Fibroblast of lung (primary cell): ENCODE data around the gene DRD2.

Experiments used
- EZH2 ChIP-seq: IDR thresholded peaks from 2 replicates; pipeline ENCODE4 v1.5.1; 2012; ENCODE audit warnings: low read length, control low read depth, mild to moderate bottlenecking; ENCODE audit errors: missing control alignments
- TF ChIP-seq, protein P1 (sequence below), 2 donors: IDR thresholded peaks in 1 of 2; conservative IDR thresholded peaks in 1 of 2; 1 replicate in 1 of 2; 2 replicates in 1 of 2; pipeline ENCODE4 v1.5.1; 2011 to 2012; ENCODE audit warnings: low read length in 2 of 2, control low read depth in 1 of 2, inconsistent platforms in 1 of 2, low read depth in 1 of 2, mild to moderate bottlenecking in 1 of 2

DNA sequence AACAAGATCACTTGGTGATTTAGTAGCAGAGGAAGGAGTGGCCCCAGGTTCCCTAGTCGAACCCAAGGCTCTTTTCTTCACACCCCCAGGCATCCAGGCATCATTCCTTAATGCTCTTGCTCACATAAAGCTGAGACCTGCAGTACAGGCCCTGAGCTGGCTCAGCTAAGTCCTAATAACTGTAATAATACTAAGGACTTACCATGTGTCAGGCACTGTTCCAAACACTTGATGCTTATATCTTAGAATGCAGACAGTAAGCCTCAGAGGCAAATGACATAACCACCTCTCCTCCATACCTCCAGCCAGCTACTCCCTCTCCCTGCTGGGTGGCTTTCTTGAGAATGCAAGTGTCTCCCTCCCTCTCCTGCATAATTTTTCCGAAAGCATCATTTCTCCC, 54.4 kb downstream of the DRD2 start:
- TF ChIP-seq, protein P1, sequence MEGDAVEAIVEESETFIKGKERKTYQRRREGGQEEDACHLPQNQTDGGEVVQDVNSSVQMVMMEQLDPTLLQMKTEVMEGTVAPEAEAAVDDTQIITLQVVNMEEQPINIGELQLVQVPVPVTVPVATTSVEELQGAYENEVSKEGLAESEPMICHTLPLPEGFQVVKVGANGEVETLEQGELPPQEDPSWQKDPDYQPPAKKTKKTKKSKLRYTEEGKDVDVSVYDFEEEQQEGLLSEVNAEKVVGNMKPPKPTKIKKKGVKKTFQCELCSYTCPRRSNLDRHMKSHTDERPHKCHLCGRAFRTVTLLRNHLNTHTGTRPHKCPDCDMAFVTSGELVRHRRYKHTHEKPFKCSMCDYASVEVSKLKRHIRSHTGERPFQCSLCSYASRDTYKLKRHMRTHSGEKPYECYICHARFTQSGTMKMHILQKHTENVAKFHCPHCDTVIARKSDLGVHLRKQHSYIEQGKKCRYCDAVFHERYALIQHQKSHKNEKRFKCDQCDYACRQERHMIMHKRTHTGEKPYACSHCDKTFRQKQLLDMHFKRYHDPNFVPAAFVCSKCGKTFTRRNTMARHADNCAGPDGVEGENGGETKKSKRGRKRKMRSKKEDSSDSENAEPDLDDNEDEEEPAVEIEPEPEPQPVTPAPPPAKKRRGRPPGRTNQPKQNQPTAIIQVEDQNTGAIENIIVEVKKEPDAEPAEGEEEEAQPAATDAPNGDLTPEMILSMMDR (conservative IDR thresholded peaks at IDR 0.05 in 1 of 2, IDR thresholded peaks at IDR 0.05 in 1 of 2; ENCODE audit: low read depth in 1 of 2, low read length in 2 of 2), result no peak
- no peak for TF ChIP-seq EZH2
